Measurements from ENCODE around the gene BAK1. TPM values are rescaled to one million over a fixed set of nuclear protein-coding genes. Genes with fewer than 3 reads are reported as not detected.

Gene BAK1
- total and polyA plus RNA-seq, 2 donors (not counting 3 experiments of a cell fraction or from before 2014, with no cell fraction given), result 25.4 to 37.1 TPM

GRCh38 chr6:33540768-33541167 is 39.3 kb downstream of the BAK1 start:
- intact Hi-C loops (cut with micrococcal nuclease), result no loop called here
- Histone ChIP-seq H3K27ac (ENCODE audit: insufficient read depth, low read depth, low read length) (no peak overlapping the region), H4K20me1 (replicated peaks; ENCODE audit: control insufficient read depth, extremely low read depth, insufficient read depth, low read length) (no peaks in the 10 kb centered on the region), H3K4me1 (ENCODE audit: control insufficient read depth, extremely low read depth, insufficient read depth, low read length) (no peaks in the 10 kb centered on the region), H3K27me3 (ENCODE audit: control insufficient read depth in 2 of 2, insufficient read depth in 2 of 2, low read length in 2 of 2) (no peaks in the 10 kb centered on the region), H3K9me1 (replicated peaks; ENCODE audit: control insufficient read depth, extremely low read depth, insufficient read depth, low read length) (no peaks in the 10 kb centered on the region), H3K9ac (replicated peaks; ENCODE audit: extremely low read depth, insufficient read depth, low read length) (no peak overlapping the region), H2AFZ (ENCODE audit: low read depth, low read length) (no peak overlapping the region), H3K9me3 (replicated peaks; ENCODE audit: control insufficient read depth, insufficient read depth, low read length) (no peaks in the 10 kb centered on the region), H3K36me3 (ENCODE audit: control insufficient read depth in 2 of 2, extremely low read depth in 1 of 2, insufficient read depth in 2 of 2, low read length in 2 of 2) (no peaks in the 10 kb centered on the region), H3K4me2 (ENCODE audit: insufficient read depth, low read length) (no peak overlapping the region), H3K79me2 (ENCODE audit: control insufficient read depth, insufficient read depth, low read length) (no peaks in the 10 kb centered on the region), H3K4me3 (replicated peaks in 1 of 3; ENCODE audit: insufficient read depth in 1 of 3, low read depth in 1 of 3, low read length in 3 of 3) (no peak overlapping the region)
- DNase-seq (ENCODE audit: low read depth, low spot score) (no peak), FAIRE-seq (no peak)
- dilution Hi-C loops (cut with MboI; ENCODE audit: extremely low pct_ligation_motif_present, low sequenced_read_pairs), result no loop called here
- CTCF ChIA-PET, result no interaction called here
- TF ChIP-seq GATA2 (IDR thresholded peaks at IDR 0.05; ENCODE audit: insufficient read depth, insufficient read length, low read depth, low read length), result no peak
- no peak for TF ChIP-seq FOS (IDR thresholded peaks at IDR 0.05; ENCODE audit: borderline replicate concordance, insufficient read depth, low read length)
- TF ChIP-seq JUN (IDR thresholded peaks at IDR 0.05; ENCODE audit: borderline replicate concordance, insufficient read depth, insufficient read length, low read depth), result no peak
- TF ChIP-seq, protein P1, sequence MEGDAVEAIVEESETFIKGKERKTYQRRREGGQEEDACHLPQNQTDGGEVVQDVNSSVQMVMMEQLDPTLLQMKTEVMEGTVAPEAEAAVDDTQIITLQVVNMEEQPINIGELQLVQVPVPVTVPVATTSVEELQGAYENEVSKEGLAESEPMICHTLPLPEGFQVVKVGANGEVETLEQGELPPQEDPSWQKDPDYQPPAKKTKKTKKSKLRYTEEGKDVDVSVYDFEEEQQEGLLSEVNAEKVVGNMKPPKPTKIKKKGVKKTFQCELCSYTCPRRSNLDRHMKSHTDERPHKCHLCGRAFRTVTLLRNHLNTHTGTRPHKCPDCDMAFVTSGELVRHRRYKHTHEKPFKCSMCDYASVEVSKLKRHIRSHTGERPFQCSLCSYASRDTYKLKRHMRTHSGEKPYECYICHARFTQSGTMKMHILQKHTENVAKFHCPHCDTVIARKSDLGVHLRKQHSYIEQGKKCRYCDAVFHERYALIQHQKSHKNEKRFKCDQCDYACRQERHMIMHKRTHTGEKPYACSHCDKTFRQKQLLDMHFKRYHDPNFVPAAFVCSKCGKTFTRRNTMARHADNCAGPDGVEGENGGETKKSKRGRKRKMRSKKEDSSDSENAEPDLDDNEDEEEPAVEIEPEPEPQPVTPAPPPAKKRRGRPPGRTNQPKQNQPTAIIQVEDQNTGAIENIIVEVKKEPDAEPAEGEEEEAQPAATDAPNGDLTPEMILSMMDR (IDR thresholded peaks at IDR 0.05; ENCODE audit: extremely low read depth in 1 of 2, insufficient read depth in 1 of 2, low read depth in 1 of 2, low read length in 2 of 2), result no peak
- TF ChIP-seq MYC (IDR thresholded peaks at IDR 0.05; ENCODE audit: low read depth, low read length), result no peak
- no peak for TF ChIP-seq EZH2 (IDR thresholded peaks at IDR 0.05; ENCODE audit: borderline replicate concordance, low read depth, low read length, severe bottlenecking)
- TF ChIP-seq, protein P2, sequence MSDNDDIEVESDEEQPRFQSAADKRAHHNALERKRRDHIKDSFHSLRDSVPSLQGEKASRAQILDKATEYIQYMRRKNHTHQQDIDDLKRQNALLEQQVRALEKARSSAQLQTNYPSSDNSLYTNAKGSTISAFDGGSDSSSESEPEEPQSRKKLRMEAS (IDR thresholded peaks at IDR 0.05; ENCODE audit: insufficient read depth, insufficient read length), result no peak
- TF ChIP-seq POLR2A (IDR thresholded peaks at IDR 0.05; ENCODE audit: low read depth, low read length), result no peak
- TF ChIP-seq POLR2AphosphoS5 (IDR thresholded peaks at IDR 0.05; ENCODE audit: insufficient read depth, low read depth, low read length), result no peak
- POLR2A ChIA-PET, result no interaction called here
- BruUV-seq (replicated peaks), result no TSS peak
